Activated naive CD4-positive, alpha-beta T cell treated with anti-CD3 and anti-CD28 coated beads for 36 hours (primary cell): Measurements from ENCODE around the gene PHACTR3. TPM values are rescaled to one million over a fixed set of nuclear protein-coding genes. Genes with fewer than 3 reads are reported as not detected.

Experiments used
- CTCF ChIA-PET: fragments of 350-600 bp; sonication (Branson Sonifier 250); formaldehyde crosslinking; loops from one replicate; lab custom pipeline; 2021; ENCODE audit warnings: antibody characterized with exemption; lab: Charles Lee
- DNase-seq: peaks from one replicate; pipeline ENCODE4 v3.0.0-alpha.2; 2020
- H3K27ac Mint-ChIP-seq: one replicate; pipeline ENCODE4 v1.8.0; 2021; ENCODE audit warnings: mild to moderate bottlenecking, mixed read lengths
- H3K27me3 Mint-ChIP-seq: one replicate; pipeline ENCODE4 v1.8.0; 2021; ENCODE audit warnings: low read depth, mixed read lengths
- H3K36me3 Mint-ChIP-seq: one replicate; pipeline ENCODE4 v1.8.0; 2021; ENCODE audit warnings: low read depth, mixed read lengths
- H3K4me1 Mint-ChIP-seq: one replicate; pipeline ENCODE4 v1.8.0; 2021; ENCODE audit warnings: low read depth, mixed read lengths
- H3K4me3 Mint-ChIP-seq: one replicate; pipeline ENCODE4 v1.8.0; 2021; ENCODE audit warnings: mild to moderate bottlenecking, moderate library complexity, mixed read lengths
- H3K9me3 Mint-ChIP-seq: one replicate; pipeline ENCODE4 v1.8.0; 2021; ENCODE audit warnings: mixed read lengths
- intact Hi-C: fragments of 100-400 bp; cut with micrococcal nuclease; formaldehyde crosslinking; loops from one replicate; pipeline ENCODE4 v1.15.1; 2023
- total RNA-seq, 2 experiments: library from RNA; stranded (reverse); gene quantifications; one replicate each; pipeline ENCODE4 v1.2.3, GENCODE V29; 2021

Gene PHACTR3
- total RNA-seq, 2 experiments from 2014 or later, result not detected

GRCh38 chr20:59772931-59773913, 168.9 kb downstream of the PHACTR3 start:
- intact Hi-C loops, result no loop called here
- DNase-seq, result no peak
- Mint-ChIP-seq H3K36me3 (no peaks in the 10 kb centered on the region), H3K4me1 (no peaks in the 10 kb centered on the region), H3K9me3 (no peaks in the 10 kb centered on the region), H3K27ac (no peak overlapping the region), H3K4me3 (no peak overlapping the region), H3K27me3 (no peaks in the 10 kb centered on the region)
- CTCF ChIA-PET, result no interaction called here

DNA sequence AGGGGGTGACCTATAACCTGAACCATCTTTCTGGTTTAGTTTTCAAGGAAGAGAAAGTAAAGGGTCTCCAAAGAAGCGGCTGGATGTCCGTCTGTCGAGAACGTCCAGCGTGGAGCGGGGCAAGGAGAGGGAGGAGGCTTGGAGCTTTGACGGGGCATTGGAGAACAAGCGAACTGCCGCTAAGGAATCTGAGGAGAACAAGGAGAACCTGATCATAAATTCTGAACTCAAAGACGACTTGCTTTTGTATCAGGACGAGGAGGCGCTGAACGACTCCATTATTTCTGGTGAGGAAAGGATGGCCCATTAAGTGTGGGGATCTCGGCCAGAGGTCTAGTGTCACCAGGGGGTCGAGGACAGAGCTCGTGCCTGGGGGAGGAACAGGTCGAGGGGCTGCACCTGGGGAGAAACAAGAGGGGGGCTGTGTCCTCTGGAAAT, 169.9 kb downstream of the PHACTR3 start:
- H3K36me3 Mint-ChIP-seq, result no peaks in the 10 kb centered on the region
- no peak overlapping the region for H3K4me3 Mint-ChIP-seq
- no peak overlapping the region for H3K27ac Mint-ChIP-seq
- CTCF ChIA-PET, result no interaction called here
- H3K9me3 Mint-ChIP-seq, result no peaks in the 10 kb centered on the region
- intact Hi-C loops, result no loop called here
- no peaks in the 10 kb centered on the region for H3K4me1 Mint-ChIP-seq
- no peak for DNase-seq
- H3K27me3 Mint-ChIP-seq, result no peaks in the 10 kb centered on the region

- Mint-ChIP-seq H3K4me3 (no peak overlapping the region), H3K27me3 (no peaks in the 10 kb centered on the region), H3K27ac (no peak overlapping the region), H3K4me1 (no peaks in the 10 kb centered on the region), H3K9me3 (no peaks in the 10 kb centered on the region), H3K36me3 (no peaks in the 10 kb centered on the region)
- no peak for DNase-seq
- intact Hi-C loops, result no loop called here
- CTCF ChIA-PET, result no interaction called here
Measured at GRCh38 chr20:59774921-59775686, 170.8 kb downstream of the PHACTR3 start.

GRCh38 chr20:59775687-59776055, 171.3 kb downstream of the PHACTR3 start:
- Mint-ChIP-seq H3K9me3 (no peaks in the 10 kb centered on the region), H3K27me3 (no peaks in the 10 kb centered on the region), H3K27ac (no peak overlapping the region), H3K4me3 (no peak overlapping the region), H3K4me1 (no peaks in the 10 kb centered on the region), H3K36me3 (no peaks in the 10 kb centered on the region)
- intact Hi-C loops, result no loop called here
- no peak for DNase-seq
- CTCF ChIA-PET, result no interaction called here

DNA sequence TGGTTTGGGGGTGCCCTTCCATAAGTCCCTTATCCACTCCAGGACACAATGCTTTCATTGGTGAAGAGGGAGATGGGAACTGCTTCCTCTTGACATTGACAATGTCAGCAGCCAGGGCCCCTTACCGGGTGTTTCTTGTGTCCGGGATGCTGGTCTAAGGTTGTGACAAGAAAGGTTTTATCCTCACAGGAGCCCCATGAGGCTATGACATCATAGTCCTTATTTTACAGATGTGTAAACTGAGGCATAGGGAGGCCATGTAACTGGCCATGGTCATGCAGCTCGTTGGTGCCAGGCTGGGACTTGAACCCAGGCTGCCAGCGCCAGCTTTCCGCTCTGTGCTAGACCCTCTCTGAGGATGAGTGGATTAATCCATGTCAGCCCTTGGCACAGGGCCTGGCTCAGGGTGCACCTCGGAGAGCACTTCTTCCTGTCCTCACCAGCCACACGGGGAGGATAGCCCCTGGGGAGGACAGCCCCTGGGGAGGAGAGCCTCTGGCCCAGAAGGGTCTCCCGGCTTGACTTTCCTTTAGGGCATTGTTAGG, 171.8 kb downstream of the PHACTR3 start:
- no peaks in the 10 kb centered on the region for H3K9me3 Mint-ChIP-seq
- CTCF ChIA-PET, result no interaction called here
- intact Hi-C loops, result no loop called here
- H3K36me3 Mint-ChIP-seq, result no peaks in the 10 kb centered on the region
- DNase-seq, result no peak
- no peak overlapping the region for H3K4me3 Mint-ChIP-seq
- H3K4me1 Mint-ChIP-seq, result no peaks in the 10 kb centered on the region
- H3K27me3 Mint-ChIP-seq, result no peaks in the 10 kb centered on the region
- no peak overlapping the region for H3K27ac Mint-ChIP-seq

DNA sequence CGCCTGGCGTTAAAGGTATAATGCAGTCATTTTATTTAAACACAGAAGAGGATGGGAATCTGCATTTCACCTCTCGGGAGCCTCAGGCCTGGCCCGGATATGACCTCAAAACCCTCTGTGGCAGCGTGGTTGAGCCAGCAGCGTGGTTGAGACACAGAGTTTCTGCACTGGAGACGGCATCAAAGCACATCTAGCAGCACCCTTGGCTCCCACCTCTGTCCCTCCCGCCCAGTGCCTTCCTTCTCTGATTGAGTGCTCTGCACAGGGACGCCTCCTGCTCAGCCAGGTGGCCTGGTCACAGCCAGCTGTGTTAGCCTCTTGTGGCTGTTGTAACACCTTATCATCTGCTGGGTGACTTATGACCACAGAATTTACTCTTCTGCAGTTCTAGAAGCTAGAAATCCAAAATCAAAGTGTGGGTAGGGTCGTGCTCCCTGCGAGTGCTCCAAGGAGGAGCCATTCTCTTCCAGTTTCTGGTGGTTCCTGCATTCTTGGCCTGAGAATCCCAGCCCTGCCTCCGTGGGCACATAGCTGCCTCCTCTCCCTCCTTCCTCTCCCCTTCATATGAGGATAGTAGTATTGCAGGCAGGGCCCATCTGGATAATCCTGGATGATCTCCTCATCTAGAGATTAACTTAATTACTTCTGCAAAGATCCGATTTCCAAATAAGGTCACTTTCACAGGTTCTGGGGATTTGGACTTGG, 172.4 kb downstream of the PHACTR3 start:
- Mint-ChIP-seq H3K27ac (no peak overlapping the region), H3K36me3 (no peaks in the 10 kb centered on the region), H3K27me3 (no peaks in the 10 kb centered on the region), H3K4me3 (no peak overlapping the region), H3K4me1 (no peaks in the 10 kb centered on the region), H3K9me3 (no peaks in the 10 kb centered on the region)
- no peak for DNase-seq
- CTCF ChIA-PET, result no interaction called here
- intact Hi-C loops, result no loop called here

DNA sequence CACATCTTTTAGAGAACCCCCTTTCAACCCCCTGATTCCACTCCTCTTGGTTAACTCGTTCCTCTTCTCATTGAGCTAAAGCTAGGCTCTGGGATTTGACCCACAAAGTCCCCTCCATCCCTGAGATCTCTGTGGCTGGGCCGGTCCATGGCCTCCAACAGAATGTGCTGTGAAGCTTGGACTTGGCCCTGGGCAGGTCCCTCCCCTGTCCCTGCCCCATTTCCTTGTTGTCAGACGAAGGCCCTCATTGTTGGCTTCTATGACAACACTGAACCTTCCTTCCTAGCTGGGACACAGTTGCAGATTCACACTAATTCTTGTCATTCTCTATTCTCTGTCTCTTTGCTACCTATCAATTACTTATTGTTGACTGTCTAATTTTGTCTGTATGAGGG, 173.0 kb downstream of the PHACTR3 start:
- no peaks in the 10 kb centered on the region for H3K36me3 Mint-ChIP-seq
- no peak for DNase-seq
- CTCF ChIA-PET, result no interaction called here
- no peaks in the 10 kb centered on the region for H3K9me3 Mint-ChIP-seq
- intact Hi-C loops, result no loop called here
- no peaks in the 10 kb centered on the region for H3K27me3 Mint-ChIP-seq
- H3K4me1 Mint-ChIP-seq, result no peaks in the 10 kb centered on the region
- no peak overlapping the region for H3K27ac Mint-ChIP-seq
- no peak overlapping the region for H3K4me3 Mint-ChIP-seq

- Mint-ChIP-seq H3K4me3 (no peak overlapping the region), H3K27me3 (no peaks in the 10 kb centered on the region), H3K9me3 (no peaks in the 10 kb centered on the region), H3K36me3 (no peaks in the 10 kb centered on the region), H3K4me1 (no peaks in the 10 kb centered on the region), H3K27ac (no peak overlapping the region)
- DNase-seq, result no peak
- CTCF ChIA-PET, result no interaction called here
- intact Hi-C loops, result no loop called here
Measured at GRCh38 chr20:59777814-59778575, 173.7 kb downstream of the PHACTR3 start.

DNA sequence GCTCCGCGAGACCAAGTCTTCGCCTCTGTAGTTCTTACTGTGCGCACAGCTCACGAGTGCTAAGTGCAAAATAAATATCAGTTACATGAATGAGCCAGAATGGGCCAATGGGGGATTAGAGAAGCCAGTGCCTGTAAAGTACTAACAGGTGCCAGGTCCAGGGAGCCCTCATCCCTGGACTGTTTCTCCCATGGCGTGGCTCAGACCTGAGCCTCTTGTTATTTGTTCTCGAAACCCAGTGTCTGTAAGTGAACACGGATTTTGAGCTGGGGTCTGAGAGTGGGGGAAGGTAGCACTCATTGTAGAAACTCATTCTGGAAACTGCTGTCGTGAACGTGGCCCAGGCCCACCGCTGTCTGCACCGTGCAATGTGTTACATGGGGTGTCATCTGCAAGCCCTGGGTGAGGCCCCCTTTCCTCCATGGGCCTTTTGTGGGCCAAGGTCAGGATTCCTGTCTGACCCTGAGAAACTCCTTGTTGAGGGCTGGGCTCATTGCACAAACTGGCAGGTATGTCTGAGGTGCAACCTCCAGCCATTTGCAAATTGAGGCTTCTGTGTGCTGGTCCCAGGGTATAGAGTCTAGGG, 174.4 kb downstream of the PHACTR3 start:
- H3K4me3 Mint-ChIP-seq, result no peak overlapping the region
- no peaks in the 10 kb centered on the region for H3K27me3 Mint-ChIP-seq
- CTCF ChIA-PET, result no interaction called here
- no peak overlapping the region for H3K27ac Mint-ChIP-seq
- no peak for DNase-seq
- no peaks in the 10 kb centered on the region for H3K36me3 Mint-ChIP-seq
- no peaks in the 10 kb centered on the region for H3K4me1 Mint-ChIP-seq
- intact Hi-C loops, result no loop called here
- H3K9me3 Mint-ChIP-seq, result no peaks in the 10 kb centered on the region

DNA sequence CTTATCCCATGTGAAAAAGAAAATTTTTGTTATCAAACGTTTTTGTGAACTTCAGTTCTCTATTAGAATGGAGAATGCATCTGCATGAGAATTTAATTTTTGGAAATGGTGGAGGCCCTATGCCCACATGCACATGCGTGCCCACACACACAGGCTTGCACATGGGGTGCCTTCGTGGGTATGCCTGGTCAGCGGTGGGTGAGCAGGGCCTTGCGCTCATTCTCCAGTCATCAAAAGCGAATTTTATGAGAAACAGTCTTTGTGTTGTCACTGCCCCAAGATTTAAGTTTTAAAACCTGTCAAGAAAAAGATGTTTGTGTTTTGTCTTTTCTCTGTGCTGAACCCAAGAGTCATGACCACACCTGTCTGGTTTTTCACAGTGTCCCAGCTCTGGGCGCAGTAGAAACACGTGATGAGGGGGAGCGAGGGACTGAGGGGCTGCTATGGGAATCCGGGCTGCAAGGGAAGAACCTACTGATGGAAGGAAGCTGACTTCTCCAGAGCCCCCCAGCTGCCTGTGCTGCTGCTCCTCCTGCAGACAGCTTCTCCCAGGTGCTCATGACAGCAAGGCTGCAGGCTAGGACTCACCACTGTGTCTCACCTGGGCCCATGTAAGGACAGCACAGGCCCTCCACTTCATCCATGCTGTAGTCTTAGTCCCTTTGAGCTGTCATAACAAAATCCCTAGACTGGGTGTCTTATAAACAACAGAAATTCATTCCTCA, 175.5 kb downstream of the PHACTR3 start:
- H3K27me3 Mint-ChIP-seq, result no peaks in the 10 kb centered on the region
- intact Hi-C loops, result loop anchor here (10.0 kb wide), 1 partner anchor 155 kb away; the partner anchor contains the start of gene SYCP2
- H3K4me1 Mint-ChIP-seq, result no peaks in the 10 kb centered on the region
- no peaks in the 10 kb centered on the region for H3K36me3 Mint-ChIP-seq
- no peak for DNase-seq
- no peaks in the 10 kb centered on the region for H3K9me3 Mint-ChIP-seq
- CTCF ChIA-PET, result no interaction called here
- H3K4me3 Mint-ChIP-seq, result no peak overlapping the region
- H3K27ac Mint-ChIP-seq, result no peak overlapping the region
